Dendritic cell treated with granulocyte-macrophage colony-stimulating factor and Interleukin-4, amounts not matched to agents 40 ng/mL and 50 ng/mL, for 4 days (primary cell): ENCODE measurements around the gene HINFP.
"Not testable (repeated sequence)": the region's sequence is repeated elsewhere in the genome, so short reads cannot be mapped to it uniquely, and the experiment has no call there.

ENCODE experiments used
- H3K27ac Mint-ChIP-seq: one replicate; pipeline ENCODE4 v1.8.0; 2022; ENCODE audit warnings: mild to moderate bottlenecking, mixed read lengths
- H3K27me3 Mint-ChIP-seq: one replicate; pipeline ENCODE4 v1.8.0; 2022; ENCODE audit warnings: mild to moderate bottlenecking, mixed read lengths
- H3K36me3 Mint-ChIP-seq: one replicate; pipeline ENCODE4 v1.8.0; 2022; ENCODE audit warnings: low read depth, mixed read lengths
- H3K4me1 Mint-ChIP-seq: one replicate; pipeline ENCODE4 v1.8.0; 2022; ENCODE audit warnings: low read depth, mixed read lengths
- H3K4me3 Mint-ChIP-seq: one replicate; pipeline ENCODE4 v1.8.0; 2022; ENCODE audit warnings: mild to moderate bottlenecking, moderate library complexity, mixed read lengths
- H3K9me3 Mint-ChIP-seq: one replicate; pipeline ENCODE4 v1.8.0; 2022; ENCODE audit warnings: mixed read lengths
- intact Hi-C: fragments of 100-400 bp; cut with micrococcal nuclease; formaldehyde crosslinking; loops from one replicate; pipeline ENCODE4 v1.15.0; 2022

HINFP gene

GRCh38 chr11:119167077-119167458 is 45.7 kb downstream of the HINFP start:
- H3K9me3 Mint-ChIP-seq, H3K36me3 Mint-ChIP-seq, H3K4me3 Mint-ChIP-seq, H3K27me3 Mint-ChIP-seq, intact Hi-C loops, H3K27ac Mint-ChIP-seq: not testable (repeated sequence)
- H3K4me1 Mint-ChIP-seq = peaks cover 21% of the 10 kb centered on the region

DNA sequence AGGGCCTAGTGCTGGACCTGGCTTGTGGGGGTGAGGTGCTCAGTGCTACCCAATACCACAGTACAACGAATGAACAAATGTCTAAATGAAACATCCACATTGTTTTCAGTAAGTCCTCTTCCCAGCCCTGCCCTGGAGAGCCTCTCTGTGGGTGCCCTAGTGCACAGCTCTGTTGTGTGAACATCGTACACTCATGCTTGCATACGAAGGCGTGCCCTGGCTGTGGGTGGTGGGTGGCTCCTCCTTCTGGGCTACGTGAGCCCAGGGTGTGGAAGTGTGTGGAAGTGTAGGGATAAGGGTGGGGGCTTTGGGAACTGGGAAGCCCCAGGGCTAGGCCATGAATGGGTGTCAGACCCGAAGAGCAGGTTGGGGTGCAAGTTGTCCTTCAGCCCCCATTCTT is 46.6 kb downstream of the HINFP start:
- no peaks in the 10 kb centered on the region for H3K27me3 Mint-ChIP-seq
- H3K27ac Mint-ChIP-seq = peak overlapping the region; percentile 40
- H3K36me3 Mint-ChIP-seq = no peaks in the 10 kb centered on the region
- peaks cover 30% of the 10 kb centered on the region for H3K4me1 Mint-ChIP-seq
- intact Hi-C loops = loop anchor here (2.0 kb wide), 1 partner anchor 29 kb away; no protein-coding TSS in a partner anchor
- H3K4me3 Mint-ChIP-seq = no peak overlapping the region
- no peaks in the 10 kb centered on the region for H3K9me3 Mint-ChIP-seq

- H3K27me3 Mint-ChIP-seq = no peaks in the 10 kb centered on the region
- intact Hi-C loops = loop anchor here (2.0 kb wide), 1 partner anchor 28 kb away; no protein-coding TSS in a partner anchor
- peak within 1 kb of the TSS; percentile 88 for H3K4me3 Mint-ChIP-seq
- peaks cover 6% of the 10 kb centered on the region for H3K36me3 Mint-ChIP-seq
- peak within 1 kb of the TSS; percentile 88 for H3K27ac Mint-ChIP-seq
- H3K4me1 Mint-ChIP-seq = peaks cover 35% of the 10 kb centered on the region
- H3K9me3 Mint-ChIP-seq = no peaks in the 10 kb centered on the region
Observed at GRCh38 chr11:119168471-119169281, 47.3 kb downstream of the HINFP start, which contains the start of gene NLRX1. NLRX1 (plus strand) TSS chr11:119168725; CDS start chr11:119171404, 2,679 bp downstream.

GRCh38 chr11:119169282-119169719 is 47.9 kb downstream of the HINFP start:
- H3K9me3 Mint-ChIP-seq = no peaks in the 10 kb centered on the region
- H3K4me3 Mint-ChIP-seq = peak overlapping the region; percentile 88
- no peaks in the 10 kb centered on the region for H3K27me3 Mint-ChIP-seq
- peaks cover 12% of the 10 kb centered on the region for H3K36me3 Mint-ChIP-seq
- H3K4me1 Mint-ChIP-seq = peaks cover 35% of the 10 kb centered on the region
- intact Hi-C loops = loop anchor here (2.0 kb wide), 1 partner anchor 28 kb away; no protein-coding TSS in a partner anchor
- H3K27ac Mint-ChIP-seq = peak overlapping the region; percentile 88

DNA sequence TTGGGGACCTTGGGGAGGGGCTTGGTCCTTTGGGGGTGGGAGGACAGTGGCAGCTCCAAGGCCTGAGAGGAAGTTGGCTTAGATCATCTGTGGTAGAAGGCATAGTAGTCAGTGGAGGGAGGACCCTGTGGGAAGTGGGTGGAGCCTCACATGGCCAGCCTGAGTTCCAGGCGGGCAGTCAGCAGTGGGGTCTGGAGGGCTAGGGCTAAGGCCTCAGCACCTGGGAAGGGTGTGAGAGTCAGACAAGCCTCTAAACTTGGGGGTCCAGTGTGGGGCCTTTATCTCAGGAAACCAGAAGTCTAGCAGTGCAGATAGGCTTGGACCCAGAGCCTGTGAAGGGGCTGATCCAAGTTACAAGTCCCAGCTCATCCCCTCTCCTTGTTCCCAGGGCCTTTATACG is 51.1 kb downstream of the HINFP start:
- intact Hi-C loops = no loop called here
- H3K27ac Mint-ChIP-seq = peak overlapping the region; percentile 72
- no peaks in the 10 kb centered on the region for H3K9me3 Mint-ChIP-seq
- H3K4me1 Mint-ChIP-seq = peaks cover 40% of the 10 kb centered on the region
- H3K27me3 Mint-ChIP-seq = no peaks in the 10 kb centered on the region
- peaks cover 30% of the 10 kb centered on the region for H3K36me3 Mint-ChIP-seq
- no peak overlapping the region for H3K4me3 Mint-ChIP-seq

DNA sequence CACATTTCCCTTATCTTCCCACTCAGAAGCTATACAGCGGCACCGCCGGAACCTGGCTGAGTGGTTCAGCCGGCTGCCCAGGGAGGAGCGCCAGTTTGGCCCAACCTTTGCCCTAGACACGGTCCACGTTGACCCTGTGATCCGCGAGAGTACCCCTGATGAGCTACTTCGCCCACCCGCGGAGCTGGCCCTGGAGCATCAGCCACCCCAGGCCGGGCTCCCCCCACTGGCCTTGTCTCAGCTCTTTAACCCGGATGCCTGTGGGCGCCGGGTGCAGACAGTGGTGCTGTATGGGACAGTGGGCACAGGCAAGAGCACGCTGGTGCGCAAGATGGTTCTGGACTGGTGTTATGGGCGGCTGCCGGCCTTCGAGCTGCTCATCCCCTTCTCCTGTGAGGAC is 52.1 kb downstream of the HINFP start:
- Mint-ChIP-seq H3K4me1 (peaks cover 39% of the 10 kb centered on the region), H3K36me3 (peaks cover 34% of the 10 kb centered on the region), H3K4me3 (no peak overlapping the region), H3K27me3 (no peaks in the 10 kb centered on the region), H3K27ac (no peak overlapping the region), H3K9me3 (no peaks in the 10 kb centered on the region)
- intact Hi-C loops = no loop called here

DNA sequence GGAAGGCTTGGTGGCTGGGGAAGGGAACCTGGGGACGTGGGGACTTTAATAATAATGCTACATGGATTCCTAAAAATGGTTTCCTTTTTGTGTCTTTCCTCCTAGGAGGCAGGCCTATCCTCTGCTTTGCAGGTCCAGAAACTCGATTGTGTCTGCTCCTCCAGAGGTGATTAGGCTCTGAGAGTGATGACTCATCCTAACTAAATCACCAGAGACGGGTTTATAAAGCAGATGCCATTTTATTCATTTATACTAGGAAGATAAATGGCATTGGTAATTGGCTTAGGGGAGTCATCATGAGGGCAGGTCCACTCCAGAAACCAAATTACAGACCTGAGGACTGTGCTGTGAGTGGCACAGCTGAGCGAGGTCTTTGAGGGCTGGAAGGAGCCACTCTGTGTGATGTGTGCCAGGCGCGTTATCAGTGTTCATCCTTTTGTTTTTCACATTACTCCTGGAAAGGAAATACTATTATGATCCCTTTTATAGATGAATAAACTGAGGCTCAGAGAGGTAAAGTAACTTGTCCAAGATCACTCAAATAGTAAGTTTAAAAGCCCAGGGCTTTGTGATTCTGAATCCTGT is 54.2 kb downstream of the HINFP start:
- peaks cover 48% of the 10 kb centered on the region for H3K36me3 Mint-ChIP-seq
- H3K9me3 Mint-ChIP-seq = no peaks in the 10 kb centered on the region
- no peaks in the 10 kb centered on the region for H3K27me3 Mint-ChIP-seq
- no peak overlapping the region for H3K27ac Mint-ChIP-seq
- no peak overlapping the region for H3K4me3 Mint-ChIP-seq
- H3K4me1 Mint-ChIP-seq = peaks cover 30% of the 10 kb centered on the region
- intact Hi-C loops = no loop called here

- Mint-ChIP-seq H3K36me3 (peaks cover 64% of the 10 kb centered on the region), H3K27me3 (no peaks in the 10 kb centered on the region), H3K4me1 (peaks cover 29% of the 10 kb centered on the region), H3K9me3 (no peaks in the 10 kb centered on the region), H3K27ac (no peak overlapping the region), H3K4me3 (no peak overlapping the region)
- intact Hi-C loops = no loop called here
Observed at GRCh38 chr11:119178166-119178680, 56.8 kb downstream of the HINFP start.

- no peaks in the 10 kb centered on the region for H3K9me3 Mint-ChIP-seq
- intact Hi-C loops = no loop called here
- no peaks in the 10 kb centered on the region for H3K27me3 Mint-ChIP-seq
- no peak overlapping the region for H3K4me3 Mint-ChIP-seq
- H3K27ac Mint-ChIP-seq = no peak overlapping the region
- H3K36me3 Mint-ChIP-seq = peaks cover 64% of the 10 kb centered on the region
- H3K4me1 Mint-ChIP-seq = peaks cover 26% of the 10 kb centered on the region
Observed at GRCh38 chr11:119179342-119179741, 58.0 kb downstream of the HINFP start.

- Mint-ChIP-seq H3K9me3 (no peaks in the 10 kb centered on the region), H3K27me3 (no peaks in the 10 kb centered on the region), H3K4me3 (no peak overlapping the region), H3K4me1 (peaks cover 24% of the 10 kb centered on the region), H3K27ac (no peak overlapping the region), H3K36me3 (peaks cover 58% of the 10 kb centered on the region)
- intact Hi-C loops = no loop called here
Observed at GRCh38 chr11:119179983-119180382, 58.6 kb downstream of the HINFP start.

- Mint-ChIP-seq H3K4me1 (peaks cover 20% of the 10 kb centered on the region), H3K9me3 (no peaks in the 10 kb centered on the region), H3K27ac (no peak overlapping the region), H3K27me3 (peaks cover under 1% of the 10 kb centered on the region), H3K4me3 (no peak overlapping the region), H3K36me3 (peaks cover 51% of the 10 kb centered on the region)
- intact Hi-C loops = no loop called here
Observed at GRCh38 chr11:119180729-119181676, 59.6 kb downstream of the HINFP start.

DNA sequence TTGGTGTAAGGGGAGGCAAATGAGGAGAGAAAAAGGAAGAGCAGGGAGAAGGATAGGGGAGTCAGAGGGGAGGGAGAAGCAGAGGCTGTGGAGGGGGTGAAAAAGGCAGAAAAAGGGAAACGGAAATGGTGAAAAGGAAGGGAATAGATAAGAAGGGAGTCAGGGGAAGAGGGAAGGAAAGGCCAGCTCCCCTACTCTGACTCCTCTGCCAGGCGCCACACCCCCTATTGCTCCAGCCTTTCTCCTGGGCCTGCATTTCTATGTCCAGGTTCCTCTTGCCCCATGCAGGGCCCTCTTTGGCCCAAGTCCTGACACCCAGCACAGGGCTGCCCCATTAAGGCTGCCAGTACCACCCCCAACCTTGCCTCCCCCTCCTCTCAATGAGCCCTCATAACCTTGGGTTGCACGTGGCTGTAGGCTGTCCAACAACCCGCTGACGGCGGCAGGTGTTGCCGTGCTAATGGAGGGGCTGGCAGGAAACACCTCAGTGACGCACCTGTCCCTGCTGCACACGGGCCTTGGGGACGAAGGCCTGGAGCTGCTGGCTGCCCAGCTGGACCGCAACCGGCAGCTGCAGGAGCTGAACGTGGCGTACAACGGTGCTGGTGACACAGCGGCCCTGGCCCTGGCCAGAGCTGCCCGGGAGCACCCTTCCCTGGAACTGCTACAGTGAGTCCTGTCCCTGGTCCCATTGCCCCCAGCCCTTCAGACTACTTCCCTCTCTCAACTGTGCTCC is 60.5 kb downstream of the HINFP start:
- Mint-ChIP-seq H3K4me3 (no peak overlapping the region), H3K27ac (no peak overlapping the region), H3K9me3 (no peaks in the 10 kb centered on the region), H3K36me3 (peaks cover 51% of the 10 kb centered on the region), H3K27me3 (peaks cover 3% of the 10 kb centered on the region), H3K4me1 (peaks cover 20% of the 10 kb centered on the region)
- intact Hi-C loops = no loop called here

DNA sequence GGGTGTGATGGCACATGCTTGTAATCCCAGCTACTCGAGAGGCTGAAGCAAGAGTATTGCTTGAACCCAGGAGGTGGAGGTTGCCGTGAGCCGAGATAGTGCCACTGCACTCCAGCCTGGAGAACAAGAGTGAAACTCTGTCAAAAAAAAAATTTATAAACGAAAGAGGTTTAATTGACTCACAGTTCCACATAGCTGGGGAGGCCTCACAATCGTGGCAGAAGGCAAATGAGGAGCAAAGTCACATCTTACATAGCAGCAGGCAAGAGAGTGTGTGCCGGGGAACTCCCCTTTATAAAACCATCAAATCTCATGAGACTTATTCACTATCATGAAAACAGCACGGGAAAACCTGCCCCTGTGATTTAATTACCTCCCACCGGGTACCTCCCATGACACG is 63.0 kb downstream of the HINFP start:
- H3K4me3 Mint-ChIP-seq, H3K27ac Mint-ChIP-seq, H3K27me3 Mint-ChIP-seq, intact Hi-C loops, H3K9me3 Mint-ChIP-seq: not testable (repeated sequence)
- Mint-ChIP-seq H3K36me3 (peaks cover 40% of the 10 kb centered on the region), H3K4me1 (peaks cover 13% of the 10 kb centered on the region)
